IMR-90 (cell line): ENCODE results near the gene N4BP2L1. TPM values are rescaled to one million over a fixed set of nuclear protein-coding genes. Genes with fewer than 3 reads are reported as not detected.

Source experiments
- ATAC-seq: fragments of 200-7000 bp; cut with Tn5 transposase; 2 replicates; pipeline ENCODE4 v1.9.1; 2020; ENCODE audit warnings: low read depth, mild to moderate bottlenecking, moderate library complexity
- BruUV-seq: library from RNA; stranded (reverse); fragments of 400-500 nt; replicated peaks from 2 replicates; lab custom pipeline; 2021; lab: Mats Ljungman, UMichigan
- CTCF ChIA-PET: fragments of 300-600 bp; formaldehyde crosslinking; extraction: SDS; loops from one replicate; lab custom pipeline; 2021; ENCODE audit warnings: antibody characterized with exemption; lab: Yijun Ruan, JAX
- POLR2A ChIA-PET: fragments of 300-600 bp; sonication (Branson Sonifier 250); formaldehyde crosslinking; loops from one replicate; lab custom pipeline; 2022; ENCODE audit warnings: antibody characterized with exemption; ENCODE audit not compliant: unreplicated experiment; lab: Charles Lee
- DNase-seq: peaks from one replicate; pipeline ENCODE4 v3.0.0; 2013
- H2AFZ ChIP-seq: replicated peaks from 2 replicates; pipeline ENCODE3; 2013; ENCODE audit warnings: low read length, mild to moderate bottlenecking; ENCODE audit not compliant: poor library complexity
- H2AK5ac ChIP-seq: 2 replicates; pipeline ENCODE4 v1.6.1; 2013; ENCODE audit warnings: low read depth, low read length, inconsistent platforms
- H2AK9ac ChIP-seq: replicated peaks from 2 replicates; pipeline ENCODE3; 2013; ENCODE audit warnings: mild to moderate bottlenecking, low read depth, low read length, moderate library complexity; ENCODE audit not compliant: poor library complexity
- H2BK120ac ChIP-seq: 2 replicates; pipeline ENCODE4 v1.6.1; 2013; ENCODE audit warnings: low read depth, low read length, inconsistent platforms
- H2BK15ac ChIP-seq: 3 replicates; pipeline ENCODE4 v1.6.1; 2013; ENCODE audit warnings: low read depth, low read length, inconsistent platforms
- H2BK20ac ChIP-seq: 2 replicates; pipeline ENCODE4 v1.6.1; 2013; ENCODE audit warnings: low read depth, mild to moderate bottlenecking, inconsistent platforms, low read length, moderate library complexity
- H2BK5ac ChIP-seq: 2 replicates; pipeline ENCODE4 v1.6.1; 2013; ENCODE audit warnings: mild to moderate bottlenecking, low read depth, low read length, inconsistent platforms; ENCODE audit not compliant: poor library complexity, severe bottlenecking
- H3K14ac ChIP-seq: replicated peaks from 2 replicates; pipeline ENCODE4 v1.6.1; 2013; ENCODE audit warnings: low read depth, low read length, inconsistent platforms
- H3K18ac ChIP-seq: 2 replicates; pipeline ENCODE4 v1.6.1; 2013; ENCODE audit warnings: low read depth, low read length, control low read depth
- H3K23ac ChIP-seq: 2 replicates; pipeline ENCODE4 v1.6.1; 2013; ENCODE audit warnings: low read depth, low read length, inconsistent platforms
- H3K27ac ChIP-seq: 2 replicates; pipeline ENCODE4 v1.5.1; 2013; ENCODE audit warnings: mild to moderate bottlenecking, control low read depth, low read length; ENCODE audit not compliant: insufficient read depth
- H3K27me3 ChIP-seq: 2 replicates; pipeline ENCODE4 v1.6.1; 2013; ENCODE audit warnings: low read length; ENCODE audit not compliant: control insufficient read depth, insufficient read depth
- H3K36me3 ChIP-seq: 2 replicates; pipeline ENCODE4 v1.6.1; 2013; ENCODE audit warnings: low read length, mixed read lengths; ENCODE audit not compliant: control insufficient read depth, insufficient read depth
- H3K4ac ChIP-seq: 2 replicates; pipeline ENCODE4 v1.6.1; 2013; ENCODE audit warnings: low read depth, low read length, inconsistent platforms
- H3K4me1 ChIP-seq: 2 replicates; pipeline ENCODE4 v1.6.1; 2013; ENCODE audit warnings: low read length, mixed read lengths; ENCODE audit not compliant: control insufficient read depth, insufficient read depth
- H3K4me2 ChIP-seq: 2 replicates; pipeline ENCODE4 v1.6.1; 2013; ENCODE audit warnings: low read depth, mild to moderate bottlenecking, control low read depth, low read length, moderate library complexity
- H3K4me3 ChIP-seq: 2 replicates; pipeline ENCODE4 v1.5.1; 2013; ENCODE audit warnings: low read depth, mild to moderate bottlenecking, control low read depth, low read length, moderate library complexity; ENCODE audit not compliant: insufficient read depth
- H3K56ac ChIP-seq: 2 replicates; pipeline ENCODE4 v1.6.1; 2013; ENCODE audit warnings: low read length, inconsistent platforms; ENCODE audit not compliant: insufficient read depth; ENCODE audit errors: extremely low read depth
- H3K79me1 ChIP-seq, 2 experiments: 2 replicates each; pipeline ENCODE4 v1.6.1; 2013; ENCODE audit warnings: low read length in 2 of 2, inconsistent platforms in 1 of 2, low read depth in 1 of 2
- H3K9ac ChIP-seq: 2 replicates; pipeline ENCODE4 v1.6.1; 2013; ENCODE audit warnings: low read depth, low read length, control low read depth
- H3K9me1 ChIP-seq: 2 replicates; pipeline ENCODE4 v1.6.1; 2013; ENCODE audit warnings: low read length, inconsistent platforms; ENCODE audit not compliant: insufficient read depth
- H3K9me3 ChIP-seq: 2 replicates; pipeline ENCODE4 v1.6.1; 2013; ENCODE audit warnings: low read length; ENCODE audit not compliant: control insufficient read depth, insufficient read depth
- H4K20me1 ChIP-seq: 2 replicates; pipeline ENCODE4 v1.6.1; 2013; ENCODE audit warnings: low read length, inconsistent platforms; ENCODE audit not compliant: insufficient read depth
- H4K5ac ChIP-seq: 2 replicates; pipeline ENCODE4 v1.6.1; 2013; ENCODE audit warnings: mild to moderate bottlenecking, low read depth, low read length, control low read depth
- H4K8ac ChIP-seq, 2 experiments: 2 replicates each; pipeline ENCODE4 v1.6.1; 2013; ENCODE audit warnings: low read depth in 2 of 2, low read length in 2 of 2, control low read depth in 1 of 2, inconsistent platforms in 1 of 2
- H4K91ac ChIP-seq: 2 replicates; pipeline ENCODE4 v1.6.1; 2013; ENCODE audit warnings: low read depth, low read length, inconsistent platforms; ENCODE audit not compliant: insufficient read depth
- BHLHE40 ChIP-seq: fragments of 150-350 bp; IDR thresholded peaks from 2 replicates; pipeline ENCODE4 v1.6.1; 2016; ENCODE audit warnings: mild to moderate bottlenecking, low read depth, low read length
- CHD1 ChIP-seq: IDR thresholded peaks from 2 replicates; pipeline ENCODE4 v1.6.1; 2012; ENCODE audit warnings: low read depth, low read length, improper control_type of control experiment
- CTCF ChIP-seq: conservative IDR thresholded peaks from 2 replicates; pipeline ENCODE4 v1.5.1; 2012; ENCODE audit warnings: mild to moderate bottlenecking, low read depth, low read length, improper control_type of control experiment
- FOS ChIP-seq: fragments of 150-350 bp; IDR thresholded peaks from 2 replicates; pipeline ENCODE4 v1.6.1; 2016; ENCODE audit warnings: low read depth, low read length
- MAFK ChIP-seq: IDR thresholded peaks from 2 replicates; pipeline ENCODE4 v1.6.1; 2012; ENCODE audit warnings: low read depth, low read length, improper control_type of control experiment
- MAZ ChIP-seq: IDR thresholded peaks from 2 replicates; pipeline ENCODE4 v1.6.1; 2012; ENCODE audit warnings: low read depth, mild to moderate bottlenecking, low read length, improper control_type of control experiment, moderate library complexity, borderline replicate concordance
- MXI1 ChIP-seq: IDR thresholded peaks from 2 replicates; pipeline ENCODE4 v1.6.1; 2012; ENCODE audit warnings: low read depth, mild to moderate bottlenecking, low read length, moderate library complexity, borderline replicate concordance
- POLR2A ChIP-seq: IDR thresholded peaks from 2 replicates; pipeline ENCODE4 v1.6.1; 2012; ENCODE audit warnings: mild to moderate bottlenecking, low read depth, low read length
- RAD21 ChIP-seq: IDR thresholded peaks from 2 replicates; pipeline ENCODE4 v1.6.1; 2012; ENCODE audit warnings: low read length, improper control_type of control experiment
- RCOR1 ChIP-seq: IDR thresholded peaks from 2 replicates; pipeline ENCODE4 v1.6.1; 2012; ENCODE audit warnings: mild to moderate bottlenecking, low read length, improper control_type of control experiment; ENCODE audit not compliant: insufficient replicate concordance
- WGBS, 2 experiments: methylation state at CpG; one replicate each; pipeline versions ENCODE4 v1.1.5 to v1.1.7; 2013; ENCODE audit warnings: missing lambda C conversion rate in 2 of 2; ENCODE audit not compliant: insufficient read length in 1 of 2; ENCODE audit errors: extremely low coverage in 2 of 2; 5-methylcytosine and 5-hydroxymethylcytosine counted together
- dilution Hi-C: fragments of 300-500 bp; cut with HindIII; formaldehyde crosslinking; loops from one replicate; pipeline ENCODE4 v1.14.3; 2018; ENCODE audit warnings: low sequenced_read_pairs; ENCODE audit not compliant: unreplicated experiment
- in situ Hi-C: fragments of 300-500 bp; cut with MboI; formaldehyde crosslinking; loops from 3 replicates; pipeline ENCODE4 v1.14.3; 2019; ENCODE audit warnings: low sequenced_read_pairs, inconsistent platforms, mixed read lengths
- intact Hi-C: fragments of 100-400 bp; cut with micrococcal nuclease; formaldehyde crosslinking; loops from 2 replicates; pipeline ENCODE4 v1.10.0; 2022
- polyA plus RNA-seq, 3 experiments: library from polyadenylated mRNA; depleted of rRNA; stranded (reverse); fragments of >200 nt; gene quantifications; 2 replicates each; pipeline ENCODE4 v1.2.3, GENCODE V29; 2012; ENCODE audit warnings: low replicate concordance in 1 of 3
- total RNA-seq: library from RNA; depleted of rRNA; stranded (reverse); fragments of >200 nt; gene quantifications from 2 replicates; pipeline ENCODE4 v1.2.3, GENCODE V29; 2012

N4BP2L1 gene
- total and polyA plus RNA-seq, 2 of the 4 experiments (the other 2 are of a cell fraction) = 0.18 to 0.46 TPM

GRCh38 chr13:32446220-32446619 is 18.3 kb upstream of the N4BP2L1 start:
- no TSS peak for BruUV-seq
- no peak for TF ChIP-seq RAD21
- no peak for TF ChIP-seq CHD1
- TF ChIP-seq FOS = no peak
- no peak for TF ChIP-seq BHLHE40
- no peak for TF ChIP-seq MAFK
- TF ChIP-seq MAZ = no peak
- no peak for TF ChIP-seq CTCF
- TF ChIP-seq MXI1 = no peak
- TF ChIP-seq RCOR1 = no peak
- no peak for TF ChIP-seq POLR2A
- Histone ChIP-seq H2BK120ac (no peak overlapping the region), H3K4me3 (no peak overlapping the region), H4K5ac (no peak overlapping the region), H2BK5ac (no peak overlapping the region), H2AFZ (no peak overlapping the region), H3K9me3 (no peaks in the 10 kb centered on the region), H4K20me1 (no peaks in the 10 kb centered on the region), H2AK9ac (no peak overlapping the region), H4K8ac (no peak overlapping the region), H3K4me2 (no peak overlapping the region), H3K27me3 (no peaks in the 10 kb centered on the region), H3K79me1 (no peaks in the 10 kb centered on the region), H2AK5ac (no peak overlapping the region), H4K91ac (no peak overlapping the region), H3K14ac (no peak overlapping the region), H3K18ac (no peak overlapping the region), H3K23ac (no peak overlapping the region), H3K9me1 (no peaks in the 10 kb centered on the region), H3K4ac (no peak overlapping the region), H2BK20ac (no peak overlapping the region), H3K4me1 (peaks cover 1% of the 10 kb centered on the region; the same call in 1 of the 2 replicates), H3K27ac (no peak overlapping the region), H3K36me3 (no peaks in the 10 kb centered on the region), H3K56ac (no peak overlapping the region), H3K9ac (no peak overlapping the region), H2BK15ac (no peak overlapping the region)
- CTCF ChIA-PET = no interaction called here
- dilution Hi-C loops = no loop called here
- ATAC-seq (no peak), DNase-seq (no peak)
- intact Hi-C loops = loop anchor here (5.0 kb wide), 1 partner anchor 41 kb away; no protein-coding TSS in a partner anchor
- WGBS, 2 experiments = no CpG with 5 or more reads among the region's 3 CpGs
- in situ Hi-C loops = no loop called here
- POLR2A ChIA-PET = no interaction called here
